Right lobe of liver (tissue), 4 donors: Measurements from ENCODE around the gene SH3TC1.

ENCODE experiments used
- CTCF ChIP-seq, 4 donors: fragments of 200-600 bp in 3 of 4; fragments of 450-650 bp in 1 of 4; IDR thresholded peaks; one replicate each; pipeline versions ENCODE4 v1.5.1 to v1.8.0; 2016 to 2022; ENCODE audit warnings: antibody characterized with exemption in 4 of 4, mild to moderate bottlenecking in 2 of 4
- POLR2A ChIP-seq: fragments of 450-650 bp; IDR thresholded peaks from one replicate; pipeline ENCODE4 v1.6.1; 2017; ENCODE audit warnings: antibody characterized with exemption, mild to moderate bottlenecking
- donor health status: DM: no; HTN: no; CAD: no.
- donor health status: DM: no; HTN: no; CAD: no.
- donor health status: DM: no; HTN: yes; CAD: no.

DNA sequence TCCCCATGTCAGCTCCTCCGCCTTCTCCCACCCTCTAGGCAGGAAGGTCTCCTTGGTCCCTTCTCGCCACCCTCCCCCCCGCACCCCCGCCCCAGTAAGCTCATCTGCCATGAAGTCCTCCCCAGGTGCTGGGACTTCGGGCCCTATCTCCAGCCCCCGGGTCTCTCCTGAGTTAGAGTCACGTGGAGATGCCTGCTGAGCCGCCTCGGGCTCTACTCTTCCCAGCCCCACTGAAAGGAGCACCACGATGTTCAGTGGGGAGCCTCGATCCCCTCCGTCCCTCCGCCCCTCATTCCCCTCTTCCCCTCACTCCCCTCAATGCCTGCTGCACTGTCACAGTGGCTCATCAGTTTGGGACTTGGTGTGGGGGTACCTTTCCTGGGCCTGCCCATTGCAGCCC lies 74.4 kb downstream of the SH3TC1 start:
- TF ChIP-seq POLR2A (no peak), CTCF (IDR thresholded peaks at IDR 0.05) (no peak)
